SW480 (cell line): Measurements from ENCODE around the gene ASPSCR1.

Experiments
- DNase-seq: peaks from one replicate; pipeline ENCODE4 v3.0.0-alpha.2; 2016; ENCODE audit warnings: low spot score

Gene ASPSCR1

DNA sequence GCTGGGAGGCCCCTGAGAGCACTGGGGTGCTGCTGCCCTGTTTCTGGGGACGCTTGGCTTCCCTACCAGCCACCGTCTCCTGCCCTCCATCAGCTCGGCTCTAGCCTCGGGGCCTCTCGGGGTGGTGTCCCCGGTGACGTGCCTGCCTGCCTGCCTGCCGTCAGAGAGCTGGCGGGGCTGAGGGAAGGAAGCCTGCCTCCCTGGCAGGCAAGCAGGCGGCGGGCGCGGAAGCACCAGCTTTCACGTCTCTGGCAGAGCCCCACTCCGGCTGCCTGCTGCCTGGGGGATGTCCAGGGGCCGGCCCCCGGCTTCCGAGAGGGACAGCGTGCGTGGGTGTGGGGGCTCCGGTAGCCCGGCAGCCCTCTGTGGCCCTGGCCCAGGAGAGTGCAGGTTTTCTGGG lies 35.9 kb downstream of the ASPSCR1 start:
- DNase-seq = peak; percentile 46

DNA sequence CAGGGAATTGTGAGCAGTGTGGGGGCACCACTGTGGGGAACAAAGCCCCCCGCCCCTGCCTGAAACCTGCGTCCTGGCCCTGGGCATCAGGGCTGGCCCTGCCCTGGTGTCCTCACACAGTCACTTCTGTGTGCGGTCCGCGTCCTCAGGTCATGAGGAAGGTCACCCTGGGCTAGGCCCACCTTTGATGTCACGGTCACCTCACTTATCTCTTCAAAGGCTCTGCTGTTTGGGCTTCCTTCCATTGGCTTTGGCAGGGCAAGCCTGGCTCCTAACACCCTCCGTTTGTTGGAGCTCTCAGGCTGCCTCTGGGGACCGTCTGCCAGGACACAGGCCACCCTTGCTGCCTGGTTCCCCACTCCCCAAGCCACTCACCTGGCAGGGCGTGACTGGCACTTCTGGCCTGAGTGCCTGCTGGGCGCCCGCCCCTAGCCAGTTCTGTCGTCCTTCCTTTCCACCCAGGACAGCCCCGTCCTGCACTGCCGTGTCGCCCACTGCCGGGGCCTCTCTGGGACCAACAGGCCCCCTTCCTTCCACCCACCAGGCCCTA lies 36.4 kb downstream of the ASPSCR1 start:
- DNase-seq = peak; percentile 69

DNA sequence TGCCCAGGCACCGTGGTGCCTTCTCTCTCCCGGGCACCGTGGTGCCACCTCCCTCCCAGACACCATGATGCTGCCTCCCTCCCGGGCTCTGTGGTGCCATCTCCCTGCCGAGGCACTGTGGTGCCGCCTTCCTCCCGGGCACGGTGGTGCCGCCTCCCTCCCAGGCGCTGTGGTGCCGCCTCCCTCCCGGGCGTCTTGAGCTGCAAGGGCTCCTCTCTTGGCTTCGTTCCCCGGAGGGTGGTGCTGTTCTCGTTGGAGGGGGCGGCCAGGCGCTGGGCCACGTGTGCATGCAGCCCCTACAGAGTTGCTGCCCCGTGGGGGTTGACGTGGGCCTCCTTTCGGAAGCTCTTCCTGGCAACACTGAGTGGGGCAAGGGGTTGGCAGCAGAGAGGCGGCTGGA lies 37.0 kb downstream of the ASPSCR1 start:
- peak; percentile 67 for DNase-seq

DNA sequence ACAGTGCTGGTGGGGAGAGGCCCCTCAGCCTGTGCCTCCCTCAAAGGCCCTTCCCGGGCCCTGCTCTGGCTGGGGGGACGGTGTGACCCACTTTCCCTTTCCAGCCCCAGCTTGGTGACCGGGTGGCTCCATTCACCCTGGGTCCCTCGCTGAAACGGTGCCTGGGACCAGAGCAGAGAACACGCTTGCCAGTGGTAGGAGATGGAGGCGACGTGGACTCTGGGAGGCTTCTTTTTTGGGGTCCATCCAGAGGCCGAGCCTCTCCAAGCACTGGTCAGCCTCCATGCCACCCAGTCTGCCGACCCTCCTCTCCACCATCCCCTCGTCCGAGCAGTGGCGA lies 37.5 kb downstream of the ASPSCR1 start:
- no peak for DNase-seq

DNA sequence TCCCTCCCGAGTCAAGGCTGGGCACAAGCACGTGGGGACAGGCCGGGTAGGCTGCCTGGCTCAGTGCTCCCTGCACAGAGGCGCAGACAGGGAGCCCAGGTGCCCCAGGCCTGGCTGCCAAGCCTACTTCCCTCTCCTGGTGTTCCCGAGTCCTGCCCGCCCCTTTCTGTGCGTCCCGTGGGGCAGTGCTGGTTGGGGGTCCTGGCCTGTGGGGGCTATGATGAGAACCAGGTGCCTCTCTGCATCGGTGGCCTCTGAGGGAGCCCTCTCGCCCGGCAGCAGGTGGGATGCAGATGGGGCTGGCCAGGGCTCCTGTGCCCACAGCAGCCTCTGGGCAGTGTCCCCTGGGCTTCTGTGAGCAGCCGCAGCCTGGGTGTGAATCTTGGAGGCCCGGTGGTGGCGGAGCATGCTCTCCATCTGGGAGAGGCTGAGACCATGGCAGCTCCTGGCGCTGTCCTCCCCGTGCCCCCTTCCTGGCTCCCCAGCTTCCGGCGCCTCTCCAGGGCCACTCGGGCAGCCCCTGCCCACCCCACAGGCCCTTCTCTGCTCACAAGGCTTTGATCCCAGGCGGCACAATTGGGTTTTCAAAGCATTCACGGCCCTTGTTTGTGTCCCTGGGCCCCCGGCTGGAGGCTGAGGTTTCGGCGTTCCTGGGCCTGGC lies 38.0 kb downstream of the ASPSCR1 start:
- peak; percentile 84 for DNase-seq

DNA sequence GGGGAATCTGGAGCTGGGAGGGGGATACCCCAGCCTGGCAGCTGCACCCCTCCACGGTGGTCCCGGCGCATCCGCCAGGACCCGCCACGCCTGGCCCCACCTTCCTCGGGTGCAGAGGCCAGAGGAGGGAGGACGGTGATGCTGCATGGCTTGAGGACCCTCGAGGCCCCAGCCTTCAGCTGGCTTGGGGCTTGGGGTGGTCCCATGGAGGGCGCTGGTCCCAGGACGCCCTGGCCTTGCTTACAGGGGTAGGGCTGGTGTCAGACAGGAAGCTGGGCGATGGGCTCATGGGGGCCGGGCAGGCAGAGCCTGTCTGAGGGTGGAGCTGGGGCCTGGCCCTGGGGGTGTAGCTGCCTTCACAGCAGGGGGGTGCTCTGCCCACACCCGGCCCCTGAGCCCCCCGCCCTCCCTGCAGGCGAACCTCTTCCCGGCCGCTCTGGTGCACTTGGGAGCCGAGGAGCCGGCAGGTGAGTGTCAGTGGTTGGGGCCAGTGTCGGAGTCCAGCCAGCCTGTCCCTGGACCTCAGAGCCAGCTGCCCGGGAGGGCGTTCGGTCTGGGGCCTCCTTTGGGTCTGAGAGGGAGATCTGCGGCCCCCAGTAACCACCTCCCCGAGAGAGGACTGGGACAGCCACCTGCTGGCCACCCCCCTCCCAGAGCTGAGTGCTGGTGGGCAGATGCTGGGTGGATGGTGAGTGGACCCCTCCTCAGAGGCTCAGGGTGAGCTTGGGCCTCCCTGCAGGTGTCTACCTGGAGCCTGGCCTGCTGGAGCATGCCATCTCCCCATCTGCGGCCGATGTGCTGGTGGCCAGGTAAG lies 38.8 kb downstream of the ASPSCR1 start:
- DNase-seq = peak; percentile 63

DNA sequence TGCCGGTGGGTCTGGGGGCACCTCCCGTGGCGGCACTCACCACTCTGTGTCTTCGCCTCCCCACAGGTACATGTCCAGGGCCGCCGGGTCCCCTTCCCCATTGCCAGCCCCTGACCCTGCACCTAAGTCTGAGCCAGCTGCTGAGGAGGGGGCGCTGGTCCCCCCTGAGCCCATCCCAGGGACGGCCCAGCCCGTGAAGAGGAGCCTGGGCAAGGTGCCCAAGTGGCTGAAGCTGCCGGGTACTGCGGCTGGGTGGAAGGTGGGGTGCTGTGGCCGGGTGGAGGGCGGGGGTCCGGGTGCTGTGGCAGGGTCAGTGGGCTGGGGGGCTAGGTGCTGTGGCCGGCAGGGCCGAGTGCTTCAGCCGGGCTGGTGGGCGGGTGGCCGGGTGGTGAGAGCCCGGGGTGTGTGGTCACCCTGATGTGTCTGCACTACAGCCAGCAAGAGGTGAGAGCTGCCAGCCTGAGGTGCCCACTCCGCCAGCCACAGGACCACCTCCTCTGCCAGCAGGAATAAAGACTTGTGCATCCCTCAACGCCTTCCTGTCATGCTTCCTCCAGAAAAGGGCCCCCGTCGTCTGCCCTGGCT lies 39.5 kb downstream of the ASPSCR1 start:
- no peak for DNase-seq

DNA sequence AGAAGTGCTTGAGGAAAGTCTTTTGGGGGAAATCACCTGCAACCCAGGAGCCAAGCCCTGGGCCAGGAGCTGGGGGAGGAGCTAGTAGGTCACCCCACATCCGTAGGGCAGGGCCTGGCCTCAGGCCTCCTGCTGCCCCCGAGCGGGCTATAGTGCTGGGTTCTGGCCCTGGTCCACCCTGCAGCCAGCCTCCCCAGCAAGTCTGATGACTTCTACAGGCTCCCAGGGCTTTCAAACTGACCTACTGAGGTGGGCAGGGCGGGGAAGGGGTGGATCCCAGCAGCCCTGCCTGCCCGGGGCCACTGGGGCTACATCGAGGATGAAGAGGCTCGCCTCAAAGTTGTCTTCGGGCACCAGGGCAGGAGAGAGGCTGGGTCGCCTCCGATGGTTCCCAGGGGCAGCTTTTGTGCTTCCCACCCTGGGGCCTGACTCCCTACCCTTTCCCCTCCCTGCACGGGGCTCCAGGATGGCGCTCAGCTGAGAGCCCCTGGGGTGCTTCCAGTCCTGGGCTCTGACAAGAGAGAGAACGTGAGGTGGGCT lies 40.3 kb downstream of the ASPSCR1 start:
- DNase-seq = peak; percentile 55

DNA sequence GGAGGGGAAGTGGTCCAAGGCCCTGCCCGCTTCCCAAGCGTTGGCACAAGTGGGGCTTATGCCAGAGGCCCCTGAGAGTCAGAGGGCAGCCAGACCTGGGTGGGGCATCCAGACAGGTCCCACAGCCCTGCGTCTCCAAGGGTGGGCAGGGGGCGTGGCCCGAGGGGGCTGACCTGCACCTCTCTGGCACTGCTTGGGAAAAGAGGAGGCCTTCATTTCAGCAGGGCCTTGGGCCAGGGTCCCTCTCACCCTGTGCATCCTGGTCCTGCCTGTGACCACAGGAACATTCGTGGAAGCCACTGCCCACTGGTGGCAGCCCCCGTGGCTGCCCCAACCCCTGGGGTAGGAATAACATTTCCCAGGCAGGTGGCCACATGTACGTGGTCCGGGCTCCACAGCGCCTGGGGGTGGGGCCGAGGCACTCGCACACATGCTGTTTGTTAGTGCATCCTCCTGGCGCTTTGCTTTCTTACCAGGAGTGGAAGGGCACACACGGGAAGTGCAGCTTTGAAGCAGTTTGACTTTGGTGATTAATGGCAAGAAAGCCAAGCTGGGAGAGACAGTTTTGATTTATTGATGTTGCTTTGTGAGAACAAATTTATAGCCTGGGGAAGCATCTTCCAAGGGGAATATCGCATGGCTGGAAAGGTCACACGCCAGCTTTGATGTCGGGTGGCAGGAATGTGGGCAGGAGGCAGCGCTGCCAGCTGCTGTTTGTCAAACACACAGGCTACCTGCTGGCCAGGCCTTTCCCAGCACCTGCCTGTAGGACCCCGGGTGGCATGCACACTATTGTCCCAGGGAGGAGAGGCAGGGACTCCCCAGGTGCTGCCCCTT lies 40.9 kb downstream of the ASPSCR1 start:
- DNase-seq = peak; percentile 90

DNA sequence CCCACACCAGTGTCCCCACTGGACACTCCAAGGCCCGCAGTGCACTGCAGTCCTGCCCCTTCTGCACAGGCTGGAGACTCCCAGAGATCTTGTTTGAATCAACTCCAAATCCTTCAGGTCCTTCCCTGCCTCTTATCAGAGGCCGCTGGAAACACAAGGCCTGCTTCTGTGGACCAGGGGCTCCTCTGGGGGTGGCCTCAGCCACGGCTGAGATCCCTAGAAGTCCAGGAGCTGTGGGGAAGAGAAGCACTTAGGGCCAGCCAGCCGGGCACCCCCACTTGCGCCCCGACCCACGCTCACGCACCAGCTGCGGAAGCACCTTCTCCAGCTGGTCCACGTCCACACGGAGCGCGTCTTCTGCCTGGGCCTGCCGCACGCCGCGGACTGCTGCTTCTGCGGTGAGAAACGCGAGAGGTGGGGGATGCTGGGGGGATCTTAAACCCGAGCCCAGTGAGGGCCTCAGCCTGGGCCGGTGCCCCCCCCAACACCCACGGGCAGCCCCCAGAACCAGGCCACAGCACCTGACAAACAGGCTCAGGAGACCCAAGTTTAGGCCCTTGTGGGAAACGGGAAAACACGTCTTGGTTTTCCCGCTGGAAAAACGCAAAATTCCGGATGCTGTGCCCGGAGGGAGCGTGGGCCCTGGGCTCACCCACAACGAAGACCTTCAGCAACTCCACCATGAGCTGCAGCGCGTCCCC lies 41.7 kb downstream of the ASPSCR1 start:
- no peak for DNase-seq

DNA sequence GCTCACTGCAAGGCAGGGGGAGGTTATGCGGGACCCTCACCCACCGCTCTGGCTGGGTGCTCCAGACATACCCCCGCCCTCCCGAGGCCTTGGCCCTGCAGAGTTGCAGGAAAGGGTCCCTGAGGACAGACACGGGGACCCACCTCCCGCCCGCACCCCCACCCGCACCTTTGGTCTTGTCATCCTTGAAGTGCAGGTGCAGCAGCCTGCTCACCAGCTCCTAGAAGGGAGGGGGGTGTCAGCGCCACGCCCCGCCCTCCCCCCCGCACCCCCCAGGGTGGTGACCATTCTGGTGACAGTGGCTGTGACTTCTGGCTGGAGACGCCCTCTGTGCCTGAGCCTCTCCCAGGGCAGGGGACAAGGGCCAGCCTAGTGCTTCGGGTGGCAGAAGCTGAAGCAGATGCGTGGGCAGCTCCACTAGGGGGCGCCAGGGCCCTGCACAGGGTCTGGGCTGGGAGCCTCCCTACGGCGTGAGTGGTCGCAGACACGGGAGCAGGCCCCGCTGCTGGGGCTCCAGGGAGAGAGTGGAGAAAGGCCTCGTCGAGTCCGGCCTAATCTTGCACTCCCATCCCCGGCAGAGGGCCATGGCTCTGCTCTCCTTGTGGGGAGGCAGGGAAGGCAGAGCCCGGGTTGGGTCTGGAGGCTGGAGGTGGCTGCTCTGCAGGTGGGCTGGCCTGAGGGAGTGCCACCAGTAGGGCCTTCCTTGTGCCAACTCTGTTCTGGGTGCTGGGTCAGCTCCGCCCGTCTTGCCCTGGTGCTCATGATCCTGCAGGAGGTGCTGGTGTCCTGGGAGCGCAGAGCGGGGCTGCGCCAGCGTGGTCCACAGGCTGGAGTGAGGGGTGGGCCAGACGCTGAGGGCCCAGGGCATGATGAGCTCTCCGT lies 42.5 kb downstream of the ASPSCR1 start:
- DNase-seq = peak; percentile 82

DNA sequence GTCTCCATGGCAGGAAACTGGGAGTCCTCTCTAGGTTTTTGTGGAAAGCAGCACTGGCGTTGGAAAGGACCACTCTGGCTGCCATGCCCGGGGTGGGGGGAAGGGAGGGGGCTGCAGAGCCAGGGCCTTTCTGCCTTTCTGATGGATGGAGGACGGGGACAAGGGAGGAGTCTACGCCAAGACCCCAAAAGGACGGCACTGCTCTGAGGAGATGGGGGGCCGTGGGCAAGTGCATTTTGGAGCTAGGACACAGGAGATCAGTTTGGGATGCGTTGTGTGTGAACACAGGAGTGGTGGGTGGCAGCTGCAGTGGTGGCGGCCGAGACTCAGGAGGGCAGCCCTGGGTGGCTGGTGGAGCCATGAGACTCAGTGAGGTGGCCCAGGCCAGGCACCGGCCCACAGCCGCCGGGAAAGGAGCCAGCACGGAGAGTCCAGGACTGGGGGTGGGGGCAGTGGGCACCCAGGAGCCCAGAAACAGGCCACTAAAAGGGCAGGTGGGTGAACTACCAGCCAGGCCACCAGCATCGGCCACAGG lies 43.2 kb downstream of the ASPSCR1 start:
- DNase-seq = no peak

DNA sequence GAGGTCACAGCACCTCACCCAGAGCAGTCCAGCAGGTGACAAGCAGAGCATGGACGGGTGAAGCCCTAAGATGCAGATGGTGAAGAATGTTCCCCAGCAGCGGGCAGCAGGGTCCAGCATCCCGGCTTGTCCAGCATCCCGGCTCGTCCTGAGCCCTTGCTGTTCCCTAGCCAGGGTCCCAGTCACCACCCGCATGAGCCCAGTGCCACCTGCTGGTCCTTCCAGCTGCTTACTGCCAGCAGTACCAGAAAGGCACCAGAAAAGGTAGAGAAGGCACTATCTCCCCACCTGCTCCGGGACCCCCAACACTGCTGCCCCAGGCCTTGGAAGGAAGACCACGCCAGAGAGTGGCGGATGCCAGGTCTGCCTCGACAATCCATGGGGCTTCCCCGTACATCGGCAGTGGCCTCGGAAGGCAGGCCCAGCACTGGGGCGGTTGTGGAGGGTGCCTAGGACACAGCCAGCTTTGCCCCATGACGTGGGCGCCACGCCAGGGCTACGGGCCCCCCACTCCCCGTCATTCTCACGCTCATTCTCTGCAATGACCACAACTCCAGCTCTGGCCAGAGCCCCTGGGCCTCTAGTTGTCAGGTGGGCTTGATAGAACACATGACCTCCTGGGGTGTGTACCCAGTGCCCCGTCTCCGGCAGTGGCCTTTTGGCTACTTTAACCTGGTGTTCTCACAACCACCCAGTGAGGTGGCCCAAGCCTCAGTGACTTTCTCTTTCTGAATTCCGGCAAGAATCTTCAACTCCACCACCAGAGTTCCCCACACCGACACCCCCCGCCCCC lies 43.9 kb downstream of the ASPSCR1 start:
- DNase-seq = peak; percentile 89

DNA sequence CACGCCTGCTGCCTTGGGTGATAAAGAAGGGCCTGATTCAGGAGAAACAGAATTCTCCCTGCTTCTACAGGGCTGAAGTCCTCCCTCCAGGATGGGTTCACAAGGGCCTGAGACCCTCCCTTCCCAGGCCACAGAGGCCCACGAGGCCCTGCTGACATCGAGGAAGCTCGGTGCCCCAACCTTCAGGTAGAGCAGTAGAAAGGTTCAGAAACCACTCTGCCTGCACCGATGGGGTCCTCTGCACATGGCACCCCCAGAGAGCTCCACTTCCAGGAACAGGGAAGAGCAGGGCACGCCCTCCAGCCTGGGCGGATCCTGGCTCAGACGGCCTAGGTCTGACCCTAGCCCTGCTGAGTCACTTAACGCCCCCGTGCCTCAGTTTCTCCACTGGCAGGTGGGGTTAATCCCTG lies 44.5 kb downstream of the ASPSCR1 start:
- peak; percentile 52 for DNase-seq

DNA sequence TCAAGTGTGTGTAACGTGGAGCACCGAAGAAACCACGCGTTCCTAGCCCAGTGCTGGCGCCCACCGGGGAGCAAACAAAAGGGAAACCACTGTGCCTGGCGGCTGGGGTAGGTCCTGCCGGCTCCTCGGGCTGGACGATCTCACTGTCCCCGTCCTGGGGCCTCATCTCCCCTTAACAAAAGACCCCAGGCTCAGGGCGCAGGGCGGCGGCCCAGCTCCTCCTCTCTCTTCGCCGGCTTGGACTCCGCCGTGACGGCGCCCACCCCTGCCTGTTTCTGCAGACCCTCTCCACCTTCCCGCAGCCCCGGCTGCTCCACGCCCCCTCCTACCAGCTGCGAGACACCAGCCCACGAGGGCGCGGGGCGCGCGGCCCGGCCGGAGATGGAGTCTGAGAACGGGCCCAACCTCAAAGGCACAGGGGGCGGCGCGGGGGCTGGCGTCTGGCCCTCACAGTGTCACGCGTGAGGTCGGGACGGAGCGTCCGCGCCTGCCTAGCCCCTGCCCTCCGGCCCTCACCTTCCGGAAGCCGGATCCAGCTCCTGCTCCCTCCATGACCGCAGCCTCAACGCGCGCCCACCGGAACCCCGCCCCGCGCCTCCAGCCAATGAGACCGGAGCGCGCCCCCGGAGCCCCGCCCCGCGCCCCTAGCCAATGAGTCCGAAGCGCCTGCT lies 45.0 kb downstream of the ASPSCR1 start, which contains the start of gene CENPX:
CENPX (minus strand) TSS at position 569 of the 671 bp plus-strand sequence; CDS start at position 552, 17 bp downstream.
- peak; percentile 48 for DNase-seq

DNA sequence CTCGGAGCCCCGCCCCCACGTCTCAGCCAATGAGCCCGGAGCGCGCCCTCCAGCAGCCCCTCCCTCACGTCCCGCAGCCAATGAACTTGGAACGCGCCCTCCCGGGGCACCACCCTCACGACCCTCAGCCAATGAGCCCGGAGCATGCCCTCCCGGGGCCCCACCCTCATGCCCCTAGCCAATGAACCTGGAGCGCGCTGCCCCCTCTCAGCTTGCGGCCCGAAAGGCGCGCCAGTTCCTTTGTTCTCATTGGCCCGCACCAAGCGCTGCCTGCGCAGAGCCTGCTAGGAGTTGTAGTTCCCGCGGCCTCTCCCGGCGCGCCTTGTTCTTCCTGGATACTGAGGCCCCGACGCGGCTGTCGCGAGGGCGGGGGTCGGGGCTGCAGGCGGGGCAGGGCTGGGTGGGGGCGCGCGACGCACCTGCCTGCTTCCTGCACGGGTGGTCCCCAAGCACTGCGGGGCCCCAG lies 45.6 kb downstream of the ASPSCR1 start, which contains the start of gene LRRC45:
LRRC45 (plus strand) TSS at position 325 of the 466 bp plus-strand sequence. CDS start 339 bp downstream, outside the sequence.
- peak; percentile 98 for DNase-seq

DNA sequence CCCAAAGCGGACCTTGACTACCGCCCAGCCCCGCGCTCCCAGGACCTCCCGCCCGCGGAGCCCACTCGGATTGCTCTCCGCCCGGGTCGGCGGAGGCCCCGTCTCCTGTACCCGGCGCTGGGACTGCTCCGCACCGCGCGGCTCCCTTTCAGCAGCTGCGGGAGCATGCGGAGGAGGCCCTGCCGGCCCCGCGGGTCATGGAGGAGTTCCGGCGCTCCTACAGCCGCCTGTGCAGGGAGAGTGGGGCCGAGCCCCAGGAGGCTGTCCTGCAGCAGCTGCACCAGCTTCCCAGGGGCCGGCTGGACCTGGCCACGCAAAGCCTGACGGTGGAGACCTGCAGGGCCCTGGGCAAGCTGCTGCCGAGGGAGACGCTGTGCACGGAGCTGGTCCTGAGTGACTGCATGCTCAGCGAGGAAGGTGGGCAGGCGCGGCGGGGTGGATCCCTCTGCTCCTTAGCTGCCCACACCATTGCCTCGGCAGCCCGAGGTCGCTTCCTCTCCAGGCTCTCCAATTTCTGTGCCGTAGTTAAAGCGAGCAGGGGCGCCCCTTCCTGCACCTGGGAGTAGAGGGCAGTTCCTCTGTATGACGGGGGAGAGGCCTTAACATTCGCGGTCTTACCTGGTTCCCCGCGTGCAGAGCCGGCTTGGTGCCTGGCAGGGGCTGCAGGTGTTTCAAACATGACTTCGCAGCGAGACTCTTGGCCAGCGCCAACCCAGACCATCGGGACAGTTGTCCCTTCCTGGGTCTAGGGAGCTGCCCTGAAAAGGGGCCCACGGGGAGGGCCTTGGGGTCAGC lies 46.2 kb downstream of the ASPSCR1 start:
- DNase-seq = peak; percentile 47
